ENCODE measurements around the gene TREX2. TPM values are rescaled to one million over a fixed set of nuclear protein-coding genes. Genes with fewer than 3 reads are reported as not detected.

TREX2 gene
- total RNA-seq, 5 donors from 2014 or later (not counting 1 experiment from before 2014, with no cell fraction given) = 2.4 to 6.3 (median 5.4) TPM

GRCh38 chrX:153441296-153441695, 4.6 kb downstream of the TREX2 start:
- Mint-ChIP-seq H3K4me1 (no peaks in the 10 kb centered on the region), H3K4me3 (no peak overlapping the region), H3K36me3 (no peaks in the 10 kb centered on the region), H3K27me3 (peaks cover 13 to 17% of the 10 kb centered on the region in 2 donors), H3K27ac (no peak overlapping the region), H3K9me3 (peaks cover 0 to 5% (median 2%) of the 10 kb centered on the region in 3 donors)
- no peak overlapping the region for H3K27ac ChIP-seq (ENCODE audit: low read length)
- ChIA-PET POLR2A (no interaction called here), CTCF (no interaction called here)
- DNase-seq = no peak
- peaks cover 0 to 4% of the 10 kb centered on the region in 2 experiments for H3K27me3 ChIP-seq (replicated peaks in 1 of 2; ENCODE audit: control insufficient read depth in 2 of 2, extremely low read depth in 1 of 2, insufficient read depth in 2 of 2, low read length in 1 of 2)
- ATAC-seq (replicated peaks in 1 of 4) = no peak
- WGBS (ENCODE audit: insufficient coverage) = no CpG with 5 or more reads among the region's 7 CpGs
- no peak overlapping the region for H3K4me3 ChIP-seq (ENCODE audit: control insufficient read depth in 1 of 2, extremely low read depth in 1 of 2, low read length in 1 of 2)
- no peaks in the 10 kb centered on the region for H3K9me3 ChIP-seq
- no peaks in the 10 kb centered on the region for H3K4me1 ChIP-seq (ENCODE audit: control insufficient read depth in 1 of 2, extremely low read depth in 1 of 2, insufficient read depth in 2 of 2, low read length in 2 of 2)
- H3K36me3 ChIP-seq (ENCODE audit: control insufficient read depth in 2 of 2, extremely low read depth in 1 of 2, insufficient read depth in 1 of 2, low read length in 1 of 2) = no peaks in the 10 kb centered on the region

- ChIA-PET POLR2A (no interaction called here), CTCF (no interaction called here)
- H3K27me3 Mint-ChIP-seq = peaks cover 13 to 22% of the 10 kb centered on the region in 2 donors
- Histone ChIP-seq H3K4me3 (ENCODE audit: control insufficient read depth in 1 of 2, extremely low read depth in 1 of 2, low read length in 1 of 2) (no peak overlapping the region), H3K36me3 (ENCODE audit: control insufficient read depth in 2 of 2, extremely low read depth in 1 of 2, insufficient read depth in 1 of 2, low read length in 1 of 2) (no peaks in the 10 kb centered on the region), H3K9me3 (no peaks in the 10 kb centered on the region), H3K27me3 (replicated peaks in 1 of 2; ENCODE audit: control insufficient read depth in 2 of 2, extremely low read depth in 1 of 2, insufficient read depth in 2 of 2, low read length in 1 of 2) (peaks cover 0 to 4% of the 10 kb centered on the region in 2 experiments), H3K27ac (ENCODE audit: low read length) (no peak overlapping the region), H3K4me1 (ENCODE audit: control insufficient read depth in 1 of 2, extremely low read depth in 1 of 2, insufficient read depth in 2 of 2, low read length in 2 of 2) (no peaks in the 10 kb centered on the region)
- H3K9me3 Mint-ChIP-seq = peaks cover 0 to 5% (median 2%) of the 10 kb centered on the region in 3 donors
- H3K27ac Mint-ChIP-seq = no peak overlapping the region
- H3K4me3 Mint-ChIP-seq = no peak overlapping the region
- no peaks in the 10 kb centered on the region for H3K36me3 Mint-ChIP-seq
- H3K4me1 Mint-ChIP-seq = no peaks in the 10 kb centered on the region
- ATAC-seq (replicated peaks in 1 of 4) = no peak
- 79% methylated on average over 3 of the region's 13 CpGs for WGBS (ENCODE audit: insufficient coverage)
- DNase-seq = no peak
These were observed 5.2 kb downstream of the TREX2 start for GRCh38 chrX:153440556-153441135.

- WGBS (ENCODE audit: insufficient coverage) = 89% methylated on average over 4 of the region's 4 CpGs
- Histone ChIP-seq H3K4me3 (ENCODE audit: control insufficient read depth in 1 of 2, extremely low read depth in 1 of 2, low read length in 1 of 2) (no peak overlapping the region), H3K27ac (ENCODE audit: low read length) (no peak overlapping the region), H3K36me3 (ENCODE audit: control insufficient read depth in 2 of 2, extremely low read depth in 1 of 2, insufficient read depth in 1 of 2, low read length in 1 of 2) (no peaks in the 10 kb centered on the region), H3K4me1 (ENCODE audit: control insufficient read depth in 1 of 2, extremely low read depth in 1 of 2, insufficient read depth in 2 of 2, low read length in 2 of 2) (no peaks in the 10 kb centered on the region), H3K9me3 (no peaks in the 10 kb centered on the region), H3K27me3 (replicated peaks in 1 of 2; ENCODE audit: control insufficient read depth in 2 of 2, extremely low read depth in 1 of 2, insufficient read depth in 2 of 2, low read length in 1 of 2) (peaks cover 0 to 5% of the 10 kb centered on the region in 2 experiments)
- DNase-seq (no peak), ATAC-seq (replicated peaks in 1 of 4) (no peak)
- no peak overlapping the region for H3K27ac Mint-ChIP-seq
- H3K9me3 Mint-ChIP-seq = peaks cover 0 to 5% (median 2%) of the 10 kb centered on the region in 3 donors
- ChIA-PET CTCF (no interaction called here), POLR2A (no interaction called here)
- H3K4me1 Mint-ChIP-seq = no peaks in the 10 kb centered on the region
- no peak overlapping the region for H3K4me3 Mint-ChIP-seq
- no peaks in the 10 kb centered on the region for H3K36me3 Mint-ChIP-seq
- H3K27me3 Mint-ChIP-seq = peaks cover 15 to 22% of the 10 kb centered on the region in 2 donors
These were observed 5.9 kb downstream of the TREX2 start for GRCh38 chrX:153439977-153440376.

GRCh38 chrX:153438532-153438931, 7.3 kb downstream of the TREX2 start:
- H3K9me3 Mint-ChIP-seq = peaks cover 0 to 5% (median 2%) of the 10 kb centered on the region in 3 donors
- Histone ChIP-seq H3K4me1 (ENCODE audit: control insufficient read depth in 1 of 2, extremely low read depth in 1 of 2, insufficient read depth in 2 of 2, low read length in 2 of 2) (no peaks in the 10 kb centered on the region), H3K4me3 (ENCODE audit: control insufficient read depth in 1 of 2, extremely low read depth in 1 of 2, low read length in 1 of 2) (no peak overlapping the region), H3K27me3 (replicated peaks in 1 of 2; ENCODE audit: control insufficient read depth in 2 of 2, extremely low read depth in 1 of 2, insufficient read depth in 2 of 2, low read length in 1 of 2) (peaks cover 0 to 14% of the 10 kb centered on the region in 2 experiments), H3K36me3 (ENCODE audit: control insufficient read depth in 2 of 2, extremely low read depth in 1 of 2, insufficient read depth in 1 of 2, low read length in 1 of 2) (no peaks in the 10 kb centered on the region), H3K9me3 (no peaks in the 10 kb centered on the region), H3K27ac (ENCODE audit: low read length) (no peak overlapping the region)
- no peak overlapping the region for H3K27ac Mint-ChIP-seq
- WGBS (ENCODE audit: insufficient coverage) = 21% methylated on average over 6 of the region's 8 CpGs
- H3K27me3 Mint-ChIP-seq = peaks cover 15 to 22% of the 10 kb centered on the region in 2 donors
- no peaks in the 10 kb centered on the region for H3K4me1 Mint-ChIP-seq
- POLR2A ChIA-PET = no interaction called here
- CTCF ChIA-PET = no interaction called here
- H3K4me3 Mint-ChIP-seq = no peak overlapping the region
- no peak for DNase-seq
- ATAC-seq (replicated peaks in 1 of 4) = no peak
- no peaks in the 10 kb centered on the region for H3K36me3 Mint-ChIP-seq

GRCh38 chrX:153435845-153436244, 10.0 kb downstream of the TREX2 start:
- H3K36me3 Mint-ChIP-seq = no peaks in the 10 kb centered on the region
- Histone ChIP-seq H3K9me3 (no peaks in the 10 kb centered on the region), H3K36me3 (ENCODE audit: control insufficient read depth in 2 of 2, extremely low read depth in 1 of 2, insufficient read depth in 1 of 2, low read length in 1 of 2) (no peaks in the 10 kb centered on the region), H3K27me3 (replicated peaks in 1 of 2; ENCODE audit: control insufficient read depth in 2 of 2, extremely low read depth in 1 of 2, insufficient read depth in 2 of 2, low read length in 1 of 2) (peaks cover 0 to 21% of the 10 kb centered on the region in 2 experiments), H3K27ac (ENCODE audit: low read length) (no peak overlapping the region), H3K4me1 (ENCODE audit: control insufficient read depth in 1 of 2, extremely low read depth in 1 of 2, insufficient read depth in 2 of 2, low read length in 2 of 2) (no peaks in the 10 kb centered on the region), H3K4me3 (ENCODE audit: control insufficient read depth in 1 of 2, extremely low read depth in 1 of 2, low read length in 1 of 2) (no peak overlapping the region)
- peaks cover 15 to 28% of the 10 kb centered on the region in 2 donors for H3K27me3 Mint-ChIP-seq
- ATAC-seq (replicated peaks in 1 of 4) (no peak), DNase-seq (no peak)
- no peak overlapping the region for H3K4me3 Mint-ChIP-seq
- peaks cover 0 to 5% (median 2%) of the 10 kb centered on the region in 3 donors for H3K9me3 Mint-ChIP-seq
- H3K27ac Mint-ChIP-seq = no peak overlapping the region
- CTCF ChIA-PET = no interaction called here
- POLR2A ChIA-PET = no interaction called here
- H3K4me1 Mint-ChIP-seq = no peaks in the 10 kb centered on the region
- WGBS (ENCODE audit: insufficient coverage) = no CpG with 5 or more reads among the region's 3 CpGs

- no peaks in the 10 kb centered on the region for H3K4me1 ChIP-seq (ENCODE audit: control insufficient read depth in 1 of 2, extremely low read depth in 1 of 2, insufficient read depth in 2 of 2, low read length in 2 of 2)
- ATAC-seq (replicated peaks in 1 of 4) = no peak
- no peak overlapping the region for H3K27ac ChIP-seq (ENCODE audit: low read length)
- no peak overlapping the region for H3K27ac Mint-ChIP-seq
- no peak for DNase-seq
- H3K36me3 ChIP-seq (ENCODE audit: control insufficient read depth in 2 of 2, extremely low read depth in 1 of 2, insufficient read depth in 1 of 2, low read length in 1 of 2) = no peaks in the 10 kb centered on the region
- H3K9me3 ChIP-seq = no peaks in the 10 kb centered on the region
- peaks cover 0 to 21% of the 10 kb centered on the region in 2 experiments for H3K27me3 ChIP-seq (replicated peaks in 1 of 2; ENCODE audit: control insufficient read depth in 2 of 2, extremely low read depth in 1 of 2, insufficient read depth in 2 of 2, low read length in 1 of 2)
- H3K9me3 Mint-ChIP-seq = peaks cover 0 to 3% (median 2%) of the 10 kb centered on the region in 3 donors
- ChIA-PET CTCF (no interaction called here), POLR2A (no interaction called here)
- H3K4me1 Mint-ChIP-seq = no peaks in the 10 kb centered on the region
- H3K4me3 Mint-ChIP-seq = no peak overlapping the region
- no peak overlapping the region for H3K4me3 ChIP-seq (ENCODE audit: control insufficient read depth in 1 of 2, extremely low read depth in 1 of 2, low read length in 1 of 2)
- H3K36me3 Mint-ChIP-seq = no peaks in the 10 kb centered on the region
- peaks cover 16 to 34% of the 10 kb centered on the region in 2 donors for H3K27me3 Mint-ChIP-seq
- 57% methylated on average over 1 of the region's 8 CpGs for WGBS (ENCODE audit: insufficient coverage)
These were observed 11.1 kb downstream of the TREX2 start for GRCh38 chrX:153434801-153435200.

Measured in T-cell (primary cell).